HG03460 (cell line): ENCODE measurements around the gene ZNHIT6.
"Not testable (repeated sequence)": the region's sequence is repeated elsewhere in the genome, so short reads cannot be mapped to it uniquely, and the experiment has no call there.

Experiments used
- ATAC-seq: cut with Tn5 transposase; IDR thresholded peaks from one replicate; pipeline ENCODE4 v1.9.1; 2021; ENCODE audit not compliant: unreplicated experiment

ZNHIT6 gene

GRCh38 chr1:85707990-85708828 is at the start of gene ZNHIT6:
Gene ZNHIT6 (minus strand): TSS chr1:85708433. CDS start chr1:85708284, 149 bp downstream.
- ATAC-seq = peak; percentile 85

- ATAC-seq = no peak
Observed at GRCh38 chr1:85756864-85757263, 48.6 kb upstream of the ZNHIT6 start.

- no peak for ATAC-seq
Observed at GRCh38 chr1:85748120-85748519, 39.9 kb upstream of the ZNHIT6 start.

- ATAC-seq = no peak
Observed at GRCh38 chr1:85746777-85747176, 38.5 kb upstream of the ZNHIT6 start.

- ATAC-seq = no peak
Observed at GRCh38 chr1:85743814-85744213, 35.6 kb upstream of the ZNHIT6 start.

GRCh38 chr1:85734931-85735330 is 26.7 kb upstream of the ZNHIT6 start:
- no peak for ATAC-seq

GRCh38 chr1:85718678-85719340 is 10.6 kb upstream of the ZNHIT6 start:
- ATAC-seq = no peak

GRCh38 chr1:85714418-85715114 is 6.3 kb upstream of the ZNHIT6 start:
- not testable (repeated sequence) for ATAC-seq

- ATAC-seq = no peak
Observed at GRCh38 chr1:85708829-85709227, 595 bp upstream of the ZNHIT6 start.

GRCh38 chr1:85707267-85707989 is 805 bp downstream of the ZNHIT6 start:
- ATAC-seq = peak; percentile 30

GRCh38 chr1:85705940-85706339 is 2.3 kb downstream of the ZNHIT6 start:
- ATAC-seq = no peak

GRCh38 chr1:85700422-85700821 is 7.8 kb downstream of the ZNHIT6 start:
- no peak for ATAC-seq

GRCh38 chr1:85697895-85698294 is 10.3 kb downstream of the ZNHIT6 start:
- no peak for ATAC-seq

GRCh38 chr1:85692730-85693314 is 15.4 kb downstream of the ZNHIT6 start:
- ATAC-seq = no peak

GRCh38 chr1:85689775-85690404 is 18.3 kb downstream of the ZNHIT6 start:
- ATAC-seq = no peak

GRCh38 chr1:85683292-85684025 is 24.8 kb downstream of the ZNHIT6 start:
- no peak for ATAC-seq

- ATAC-seq = no peak
Observed at GRCh38 chr1:85681087-85681486, 27.1 kb downstream of the ZNHIT6 start.

- no peak for ATAC-seq
Observed at GRCh38 chr1:85678193-85678592, 30.0 kb downstream of the ZNHIT6 start.

- ATAC-seq = no peak
Observed at GRCh38 chr1:85677656-85678055, 30.6 kb downstream of the ZNHIT6 start.
